HepG2 (cell line): Measurements from ENCODE around the gene TMCC1. TPM values are rescaled to one million over a fixed set of nuclear protein-coding genes. Genes with fewer than 3 reads are reported as not detected.

Experiments used
- CERS6 ChIP-seq: sonication (generic); formaldehyde crosslinking; IDR thresholded peaks from 2 replicates; pipeline ENCODE4 v1.5.0; 2020; ENCODE audit warnings: missing genetic modification reagents
- ETS1 ChIP-seq: sonication (generic); formaldehyde crosslinking; IDR thresholded peaks from 2 replicates; pipeline ENCODE4 v1.4.0; 2020; ENCODE audit warnings: missing genetic modification reagents
- FOSL1 ChIP-seq: sonication (generic); formaldehyde crosslinking; IDR thresholded peaks from 2 replicates; pipeline ENCODE4 v1.9.0; 2021; ENCODE audit warnings: missing genetic modification reagents, borderline replicate concordance
- FOXP1 ChIP-seq, 2 experiments: fragments of 450-650 bp in 1 of 2; IDR thresholded peaks; 2 replicates each; pipeline ENCODE4 v1.6.1; 2017 to 2018; ENCODE audit warnings: antibody characterized with exemption in 1 of 2
- HNRNPK ChIP-seq: fragments of 200-400 bp; formaldehyde crosslinking; IDR thresholded peaks from 2 replicates; pipeline ENCODE4 v1.6.1; 2018; ENCODE audit warnings: low read length, low read depth, moderate library complexity, mild to moderate bottlenecking; ENCODE audit not compliant: poor library complexity, severe bottlenecking
- IKZF5 ChIP-seq: IDR thresholded peaks from 2 replicates; pipeline ENCODE4 v1.6.1; 2018; ENCODE audit warnings: missing genetic modification reagents, mild to moderate bottlenecking, missing compliant biosample characterization
- MBNL3 ChIP-seq: fragments of 250-450 bp; sonication (Bioruptor Pico); conservative IDR thresholded peaks from 2 replicates; pipeline ENCODE4 v1.8.0; 2022; ENCODE audit warnings: mild to moderate bottlenecking, inconsistent platforms
- MIER3 ChIP-seq: IDR thresholded peaks from 2 replicates; pipeline ENCODE4 v1.6.1; 2016; ENCODE audit warnings: missing compliant biosample characterization, borderline replicate concordance
- PRPF4 ChIP-seq: fragments of 200-400 bp; formaldehyde crosslinking; IDR thresholded peaks from 2 replicates; pipeline ENCODE4 v1.6.1; 2016; ENCODE audit warnings: low read length, low read depth; ENCODE audit not compliant: poor library complexity, severe bottlenecking
- SNAPC4 ChIP-seq: sonication (generic); formaldehyde crosslinking; IDR thresholded peaks from 2 replicates; pipeline ENCODE4 v1.4.0; 2020; ENCODE audit warnings: mild to moderate bottlenecking, missing genetic modification reagents
- SRF ChIP-seq: IDR thresholded peaks from 2 replicates; pipeline ENCODE4 v1.6.1; 2011; ENCODE audit warnings: mild to moderate bottlenecking, low read depth, low read length, moderate library complexity
- U2AF1 ChIP-seq: fragments of 200-400 bp; formaldehyde crosslinking; optimal IDR thresholded peaks from 2 replicates; pipeline ENCODE3; 2017; ENCODE audit warnings: mild to moderate bottlenecking, low read depth, low read length
- XRCC5 ChIP-seq: fragments of 200-400 bp; formaldehyde crosslinking; optimal IDR thresholded peaks from 2 replicates; pipeline ENCODE3; 2017; ENCODE audit warnings: mild to moderate bottlenecking, low read length
- ZNF224 ChIP-seq: sonication (generic); formaldehyde crosslinking; IDR thresholded peaks from 2 replicates; pipeline ENCODE4 v1.5.0; 2020; ENCODE audit warnings: mild to moderate bottlenecking, missing genetic modification reagents
- ZNF496 ChIP-seq: sonication (generic); formaldehyde crosslinking; IDR thresholded peaks from 2 replicates; pipeline ENCODE4 v1.8.1; 2023; ENCODE audit warnings: mild to moderate bottlenecking, moderate library complexity, missing genetic modification reagents; ENCODE audit not compliant: insufficient replicate concordance
- ZNF563 ChIP-seq: sonication (generic); formaldehyde crosslinking; IDR thresholded peaks from 2 replicates; pipeline ENCODE4 v1.8.0; 2022; ENCODE audit warnings: mild to moderate bottlenecking, moderate library complexity, missing genetic modification reagents
- ZNF639 ChIP-seq: conservative IDR thresholded peaks from 2 replicates; pipeline ENCODE4 v1.6.1; 2018; ENCODE audit warnings: missing genetic modification reagents
- polyA plus RNA-seq, 8 experiments: library from polyadenylated mRNA; depleted of rRNA in 3 of 8; stranded (reverse) in 7 of 8; unstranded in 1 of 8; fragments of >200 nt; fragmentation: Illumina TruSeq in 4 of 8; extraction: Trizol in 4 of 8; gene quantifications; 2 replicates each; pipeline versions ENCODE4 v1.2.1 to v1.2.3, GENCODE V29; 2011 to 2016; ENCODE audit warnings: low read depth in 4 of 8, missing spikeins in 1 of 8, mixed read lengths in 1 of 8; ENCODE audit not compliant: insufficient read depth in 1 of 8
- total RNA-seq, 5 experiments: library from RNA; depleted of rRNA; stranded (reverse); fragments of >200 nt; fragmentation: Illumina TruSeq; extraction: Trizol; gene quantifications; 2 replicates each; pipeline ENCODE4 v1.2.3, GENCODE V29; 2016; ENCODE audit warnings: low read depth in 1 of 5

Gene TMCC1
- total and polyA plus RNA-seq, 2 of the 13 experiments (the other 11 are each of a cell fraction or from before 2014, with no cell fraction given): 12.1 to 264 TPM

- TF ChIP-seq FOXP1 (IDR thresholded peaks at IDR 0.05) (no peak), FOXP1 (CRISPR knock-in tag; IDR thresholded peaks at IDR 0.05) (no peak), SNAPC4 (CRISPR knock-in tag) (no peak), ZNF224 (CRISPR knock-in tag) (peak; percentile 38; the same call in 1 of the 2 replicates), CERS6 (CRISPR knock-in tag) (no peak), FOSL1 (no peak), XRCC5 (no peak), MBNL3 (no peak), IKZF5 (CRISPR knock-in tag) (peak; percentile 17; the same call in 1 of the 2 replicates), HNRNPK (no peak), ZNF563 (CRISPR knock-in tag) (0 out of 2 replicates have a peak, but pooled peaks have one; percentile 23), SRF (no peak), ZNF639 (CRISPR knock-in tag) (no peak), ETS1 (CRISPR knock-in tag) (no peak), U2AF1 (no peak), PRPF4 (no peak), MIER3 (no peak), ZNF496 (CRISPR knock-in tag) (no peak)
Observed at GRCh38 chr3:129627350-129628168, 266.0 kb downstream of the TMCC1 start (continued).
